D721Med (cell line): Measurements from ENCODE around the gene MMP24OS.
"Not testable (repeated sequence)": the region's sequence is repeated elsewhere in the genome, so short reads cannot be mapped to it uniquely, and the experiment has no call there.

Source experiments
- DNase-seq: peaks from one replicate; pipeline ENCODE4 v3.0.0; 2011; ENCODE audit warnings: low spot score; ENCODE audit not compliant: insufficient read length
- FAIRE-seq: peaks from 2 replicates; lab custom pipeline; 2011; peaks lifted over from hg19 to GRCh38; lab: Jason Lieb, UNC
- CTCF ChIP-seq: IDR thresholded peaks from 2 replicates; pipeline ENCODE4 v1.5.1; 2012; ENCODE audit warnings: mild to moderate bottlenecking, control low read depth; ENCODE audit not compliant: insufficient read depth; ENCODE audit errors: missing control alignments

Gene MMP24OS

GRCh38 chr20:35271073-35271882 lies 6.6 kb downstream of the MMP24OS start:
- no peak for FAIRE-seq
- no peak for TF ChIP-seq CTCF
- no peak for DNase-seq

GRCh38 chr20:35270021-35270902 lies 7.7 kb downstream of the MMP24OS start:
- no peak for TF ChIP-seq CTCF
- no peak for FAIRE-seq
- no peak for DNase-seq

- no peak for FAIRE-seq
- peak; percentile 79 for TF ChIP-seq CTCF
These were observed 8.7 kb downstream of the MMP24OS start for GRCh38 chr20:35269055-35269781.

GRCh38 chr20:35267092-35267491 lies 10.8 kb downstream of the MMP24OS start:
- FAIRE-seq (no peak), DNase-seq (no peak)
- no peak for TF ChIP-seq CTCF

More at GRCh38 chr20:35269055-35269781, 8.7 kb downstream of the MMP24OS start:
- DNase-seq: peak; percentile 84

GRCh38 chr20:35264755-35265154 lies 13.2 kb downstream of the MMP24OS start:
- DNase-seq (no peak), FAIRE-seq (no peak)
- TF ChIP-seq CTCF: peak; percentile 15

GRCh38 chr20:35263532-35264341 lies 14.2 kb downstream of the MMP24OS start:
- FAIRE-seq (no peak), DNase-seq (no peak)
- no peak for TF ChIP-seq CTCF

GRCh38 chr20:35262731-35263531 lies 15.0 kb downstream of the MMP24OS start:
- DNase-seq: peak; percentile 45
- not testable (repeated sequence) for FAIRE-seq

- not testable (repeated sequence) for FAIRE-seq, DNase-seq
These were observed 15.6 kb downstream of the MMP24OS start for GRCh38 chr20:35262321-35262720.
